ENCODE results near the gene MEIS2. TPM values are rescaled to one million over a fixed set of nuclear protein-coding genes. Genes with fewer than 3 reads are reported as not detected.
"Not testable (repeated sequence)": the region's sequence is repeated elsewhere in the genome, so short reads cannot be mapped to it uniquely, and the experiment has no call there.

The MEIS2 gene
- total RNA-seq, 1 donor from 2014 or later, result 35.6 TPM

GRCh38 chr15:36992454-36992853 is 107.9 kb downstream of the MEIS2 start:
- Histone ChIP-seq H2AFZ (ENCODE audit: low read depth, low read length) (no peak overlapping the region), H3K9ac (ENCODE audit: low read length) (no peak overlapping the region), H3K4me3 (ENCODE audit: insufficient read depth, low read depth, low read length) (no peak overlapping the region), H3K4me1 (ENCODE audit: insufficient read depth, low read length) (peaks cover 6% of the 10 kb centered on the region), H3K9me3 (ENCODE audit: insufficient read depth, low read depth, low read length) (no peaks in the 10 kb centered on the region), H3K27me3 (ENCODE audit: insufficient read depth, low read length) (no peaks in the 10 kb centered on the region), H3K79me2 (ENCODE audit: insufficient read depth, low read length) (no peaks in the 10 kb centered on the region), H4K20me1 (ENCODE audit: insufficient read depth, low read length) (peaks cover 14% of the 10 kb centered on the region), H3K4me2 (ENCODE audit: low read length) (no peak overlapping the region), H3K36me3 (ENCODE audit: insufficient read depth, low read length) (no peaks in the 10 kb centered on the region), H3K27ac (ENCODE audit: low read depth, low read length) (no peak overlapping the region)
- Mint-ChIP-seq H3K27me3 (ENCODE audit: low read depth, unreplicated experiment) (no peaks in the 10 kb centered on the region), H3K4me1 (ENCODE audit: low read depth, unreplicated experiment) (no peaks in the 10 kb centered on the region), H3K27ac (ENCODE audit: unreplicated experiment) (no peak overlapping the region), H3K36me3 (ENCODE audit: low read depth, unreplicated experiment) (peaks cover 1% of the 10 kb centered on the region), H3K9me3 (ENCODE audit: unreplicated experiment) (no peaks in the 10 kb centered on the region), H3K4me3 (ENCODE audit: unreplicated experiment) (no peak overlapping the region)
- TF ChIP-seq EZH2 (IDR thresholded peaks at IDR 0.05; ENCODE audit: insufficient read depth, low read length) (no peak), CTCF (IDR thresholded peaks at IDR 0.05; ENCODE audit: insufficient read depth, low read depth, low read length) (no peak)
- no peak for FAIRE-seq
- no peak for DNase-seq (ENCODE audit: low read depth)

- Histone ChIP-seq H3K27ac (ENCODE audit: low read depth, low read length) (no peak overlapping the region), H3K9ac (ENCODE audit: low read length) (no peak overlapping the region), H3K4me3 (ENCODE audit: insufficient read depth, low read depth, low read length) (no peak overlapping the region), H3K9me3 (ENCODE audit: insufficient read depth, low read depth, low read length) (no peaks in the 10 kb centered on the region), H3K4me2 (ENCODE audit: low read length) (no peak overlapping the region), H4K20me1 (ENCODE audit: insufficient read depth, low read length) (peaks cover 8% of the 10 kb centered on the region), H2AFZ (ENCODE audit: low read depth, low read length) (no peak overlapping the region), H3K27me3 (ENCODE audit: insufficient read depth, low read length) (no peaks in the 10 kb centered on the region), H3K36me3 (ENCODE audit: insufficient read depth, low read length) (no peaks in the 10 kb centered on the region), H3K4me1 (ENCODE audit: insufficient read depth, low read length) (peaks cover 6% of the 10 kb centered on the region), H3K79me2 (ENCODE audit: insufficient read depth, low read length) (no peaks in the 10 kb centered on the region)
- Mint-ChIP-seq H3K4me3 (ENCODE audit: unreplicated experiment) (no peak overlapping the region), H3K27ac (ENCODE audit: unreplicated experiment) (no peak overlapping the region), H3K4me1 (ENCODE audit: low read depth, unreplicated experiment) (no peaks in the 10 kb centered on the region), H3K36me3 (ENCODE audit: low read depth, unreplicated experiment) (peaks cover 12% of the 10 kb centered on the region), H3K27me3 (ENCODE audit: low read depth, unreplicated experiment) (no peaks in the 10 kb centered on the region), H3K9me3 (ENCODE audit: unreplicated experiment) (peaks cover 10% of the 10 kb centered on the region)
- peak; percentile 48 for DNase-seq (ENCODE audit: low read depth)
- TF ChIP-seq EZH2 (IDR thresholded peaks at IDR 0.05; ENCODE audit: insufficient read depth, low read length), result no peak
- TF ChIP-seq CTCF (IDR thresholded peaks at IDR 0.05; ENCODE audit: insufficient read depth, low read depth, low read length), result no peak
- no peak for FAIRE-seq
Measured at GRCh38 chr15:36988947-36989346, 111.4 kb downstream of the MEIS2 start.

- FAIRE-seq, result peak; percentile 64
- H3K36me3 ChIP-seq (ENCODE audit: insufficient read depth, low read length), result no peaks in the 10 kb centered on the region
- Mint-ChIP-seq H3K9me3 (ENCODE audit: unreplicated experiment) (peaks cover 11% of the 10 kb centered on the region), H3K27me3 (ENCODE audit: low read depth, unreplicated experiment) (no peaks in the 10 kb centered on the region), H3K27ac (ENCODE audit: unreplicated experiment) (no peak overlapping the region), H3K36me3 (ENCODE audit: low read depth, unreplicated experiment) (peaks cover 14% of the 10 kb centered on the region), H3K4me3 (ENCODE audit: unreplicated experiment) (no peak overlapping the region), H3K4me1 (ENCODE audit: low read depth, unreplicated experiment) (no peaks in the 10 kb centered on the region)
- H2AFZ ChIP-seq (ENCODE audit: low read depth, low read length), result no peak overlapping the region
- TF ChIP-seq EZH2 (IDR thresholded peaks at IDR 0.05; ENCODE audit: insufficient read depth, low read length) (no peak), CTCF (IDR thresholded peaks at IDR 0.05; ENCODE audit: insufficient read depth, low read depth, low read length) (no peak)
- no peak overlapping the region for H3K27ac ChIP-seq (ENCODE audit: low read depth, low read length)
- H3K4me2 ChIP-seq (ENCODE audit: low read length), result no peak overlapping the region
- DNase-seq (ENCODE audit: low read depth), result no peak
- peaks cover 3% of the 10 kb centered on the region for H4K20me1 ChIP-seq (ENCODE audit: insufficient read depth, low read length)
- no peak overlapping the region for H3K4me3 ChIP-seq (ENCODE audit: insufficient read depth, low read depth, low read length)
- peaks cover 4% of the 10 kb centered on the region for H3K79me2 ChIP-seq (ENCODE audit: insufficient read depth, low read length)
- no peaks in the 10 kb centered on the region for H3K4me1 ChIP-seq (ENCODE audit: insufficient read depth, low read length)
- H3K9ac ChIP-seq (ENCODE audit: low read length), result no peak overlapping the region
- H3K27me3 ChIP-seq (ENCODE audit: insufficient read depth, low read length), result no peaks in the 10 kb centered on the region
- no peaks in the 10 kb centered on the region for H3K9me3 ChIP-seq (ENCODE audit: insufficient read depth, low read depth, low read length)
Measured at GRCh38 chr15:36982430-36982829, 117.9 kb downstream of the MEIS2 start.

GRCh38 chr15:36980281-36980680 is 120.1 kb downstream of the MEIS2 start:
- not testable (repeated sequence) for H4K20me1 ChIP-seq (ENCODE audit: insufficient read depth, low read length); H3K27ac Mint-ChIP-seq (ENCODE audit: unreplicated experiment); H3K4me2 ChIP-seq (ENCODE audit: low read length); H2AFZ ChIP-seq (ENCODE audit: low read depth, low read length); H3K79me2 ChIP-seq (ENCODE audit: insufficient read depth, low read length); H3K36me3 ChIP-seq (ENCODE audit: insufficient read depth, low read length); H3K27me3 Mint-ChIP-seq (ENCODE audit: low read depth, unreplicated experiment); H3K9me3 Mint-ChIP-seq (ENCODE audit: unreplicated experiment); H3K4me1 ChIP-seq (ENCODE audit: insufficient read depth, low read length); DNase-seq (ENCODE audit: low read depth); H3K27ac ChIP-seq (ENCODE audit: low read depth, low read length); H3K36me3 Mint-ChIP-seq (ENCODE audit: low read depth, unreplicated experiment); H3K27me3 ChIP-seq (ENCODE audit: insufficient read depth, low read length); H3K4me3 Mint-ChIP-seq (ENCODE audit: unreplicated experiment); H3K9ac ChIP-seq (ENCODE audit: low read length); H3K9me3 ChIP-seq (ENCODE audit: insufficient read depth, low read depth, low read length); H3K4me1 Mint-ChIP-seq (ENCODE audit: low read depth, unreplicated experiment); FAIRE-seq; H3K4me3 ChIP-seq (ENCODE audit: insufficient read depth, low read depth, low read length)

Measured in astrocyte (in vitro differentiated cells and primary cell).